ENCODE results near the gene HMG20A.

HMG20A gene

GRCh38 chr15:77426871-77427270 lies 6.2 kb downstream of the HMG20A start:
- no peak for DNase-seq (ENCODE audit: low read depth, low spot score)

GRCh38 chr15:77430213-77430612 lies 9.5 kb downstream of the HMG20A start:
- no peak for DNase-seq (ENCODE audit: low read depth, low spot score)

GRCh38 chr15:77430652-77431051 lies 10.0 kb downstream of the HMG20A start:
- DNase-seq (ENCODE audit: low read depth, low spot score) = no peak

- DNase-seq (ENCODE audit: low read depth, low spot score) = no peak
Measured at GRCh38 chr15:77436822-77437221, 16.1 kb downstream of the HMG20A start.

GRCh38 chr15:77437264-77437663 lies 16.6 kb downstream of the HMG20A start:
- no peak for DNase-seq (ENCODE audit: low read depth, low spot score)

- no peak for DNase-seq (ENCODE audit: low read depth, low spot score)
Measured at GRCh38 chr15:77440378-77440999, 19.8 kb downstream of the HMG20A start.

- DNase-seq (ENCODE audit: low read depth, low spot score) = no peak
Measured at GRCh38 chr15:77446840-77447390, 26.2 kb downstream of the HMG20A start.

- DNase-seq (ENCODE audit: low read depth, low spot score) = no peak
Measured at GRCh38 chr15:77454265-77454664, 33.6 kb downstream of the HMG20A start.

- no peak for DNase-seq (ENCODE audit: low read depth, low spot score)
Measured at GRCh38 chr15:77454951-77455350, 34.3 kb downstream of the HMG20A start.

GRCh38 chr15:77455696-77456321 lies 35.1 kb downstream of the HMG20A start:
- no peak for DNase-seq (ENCODE audit: low read depth, low spot score)

- no peak for DNase-seq (ENCODE audit: low read depth, low spot score)
Measured at GRCh38 chr15:77456746-77457145, 36.1 kb downstream of the HMG20A start.

- no peak for DNase-seq (ENCODE audit: low read depth, low spot score)
Measured at GRCh38 chr15:77457191-77457904, 36.7 kb downstream of the HMG20A start.

GRCh38 chr15:77457905-77458265 lies 37.2 kb downstream of the HMG20A start:
- no peak for DNase-seq (ENCODE audit: low read depth, low spot score)

- DNase-seq (ENCODE audit: low read depth, low spot score) = no peak
Measured at GRCh38 chr15:77459031-77459430, 38.3 kb downstream of the HMG20A start.

GRCh38 chr15:77461486-77461885 lies 40.8 kb downstream of the HMG20A start:
- DNase-seq (ENCODE audit: low read depth, low spot score) = no peak

- no peak for DNase-seq (ENCODE audit: low read depth, low spot score)
Measured at GRCh38 chr15:77464129-77464865, 43.6 kb downstream of the HMG20A start.

GRCh38 chr15:77466521-77466920 lies 45.8 kb downstream of the HMG20A start:
- DNase-seq (ENCODE audit: low read depth, low spot score) = no peak

- no peak for DNase-seq (ENCODE audit: low read depth, low spot score)
Measured at GRCh38 chr15:77468896-77469295, 48.2 kb downstream of the HMG20A start.

- DNase-seq (ENCODE audit: low read depth, low spot score) = no peak
Measured at GRCh38 chr15:77470235-77470634, 49.5 kb downstream of the HMG20A start.

GRCh38 chr15:77473328-77473727 lies 52.6 kb downstream of the HMG20A start:
- no peak for DNase-seq (ENCODE audit: low read depth, low spot score)

GRCh38 chr15:77474310-77474988 lies 53.8 kb downstream of the HMG20A start:
- DNase-seq (ENCODE audit: low read depth, low spot score) = no peak

Measured in iPS DF 19.7 (cell line).